HEK293T (cell line): ENCODE results near the gene JAKMIP2.

Source experiments
- CTCF ChIA-PET: fragments of 350-600 bp; formaldehyde crosslinking; extraction: SDS; loops from one replicate; lab custom pipeline; 2021; ENCODE audit warnings: antibody characterized with exemption, inconsistent platforms; lab: Yijun Ruan, JAX
- POLR2A ChIA-PET: fragments of 350-600 bp; formaldehyde crosslinking; extraction: SDS; loops from one replicate; lab custom pipeline; 2020; ENCODE audit warnings: antibody characterized with exemption, inconsistent platforms; lab: Yijun Ruan, JAX
- DNase-seq: peaks from one replicate; pipeline ENCODE4 v3.0.0; 2012; ENCODE audit warnings: mixed read lengths; ENCODE audit errors: extremely low spot score
- ARNT ChIP-seq: fragments of 450-650 bp; IDR thresholded peaks from 2 replicates; pipeline ENCODE4 v1.6.1; 2017; ENCODE audit warnings: mild to moderate bottlenecking
- BHLHE40 ChIP-seq: fragments of 450-650 bp; IDR thresholded peaks from 2 replicates; pipeline ENCODE4 v1.6.1; 2016; ENCODE audit warnings: mild to moderate bottlenecking, moderate library complexity, borderline replicate concordance
- CTBP1 ChIP-seq: fragments of 450-650 bp; IDR thresholded peaks from 2 replicates; pipeline ENCODE4 v1.6.1; 2016; ENCODE audit warnings: borderline replicate concordance
- ELF4 ChIP-seq: fragments of 450-650 bp; IDR thresholded peaks from 2 replicates; pipeline ENCODE4 v1.6.1; 2017; ENCODE audit warnings: antibody characterized with exemption
- FOXA1 ChIP-seq: fragments of 450-650 bp; IDR thresholded peaks from 2 replicates; pipeline ENCODE4 v1.6.1; 2016; ENCODE audit warnings: mild to moderate bottlenecking
- FOXK2 ChIP-seq: fragments of 450-650 bp; IDR thresholded peaks from 2 replicates; pipeline ENCODE4 v1.6.1; 2016; ENCODE audit warnings: mild to moderate bottlenecking
- FOXM1 ChIP-seq: fragments of 450-650 bp; IDR thresholded peaks from 2 replicates; pipeline ENCODE4 v1.6.1; 2017; ENCODE audit warnings: mild to moderate bottlenecking, borderline replicate concordance
- HDGF ChIP-seq: fragments of 450-650 bp; IDR thresholded peaks from 2 replicates; pipeline ENCODE4 v1.6.1; 2017; ENCODE audit warnings: antibody characterized with exemption, borderline replicate concordance
- L3MBTL2 ChIP-seq: fragments of 450-650 bp; conservative IDR thresholded peaks from 2 replicates; pipeline ENCODE4 v1.6.1; 2016; ENCODE audit warnings: mild to moderate bottlenecking
- LEF1 ChIP-seq: fragments of 450-650 bp; IDR thresholded peaks from 2 replicates; pipeline ENCODE4 v1.6.1; 2017; ENCODE audit warnings: mild to moderate bottlenecking, borderline replicate concordance
- NFRKB ChIP-seq: fragments of 450-650 bp; IDR thresholded peaks from 2 replicates; pipeline ENCODE4 v1.6.1; 2016; ENCODE audit warnings: mild to moderate bottlenecking, moderate library complexity
- SP1 ChIP-seq: fragments of 450-650 bp; IDR thresholded peaks from 2 replicates; pipeline ENCODE4 v1.6.1; 2017
- SUZ12 ChIP-seq: fragments of 450-650 bp; IDR thresholded peaks from 2 replicates; pipeline ENCODE4 v1.6.1; 2016; ENCODE audit warnings: mild to moderate bottlenecking
- TARDBP ChIP-seq: fragments of 450-650 bp; IDR thresholded peaks from 2 replicates; pipeline ENCODE4 v1.6.1; 2016
- ZNF384 ChIP-seq: fragments of 450-650 bp; IDR thresholded peaks from 2 replicates; pipeline ENCODE4 v1.6.1; 2016
- TF ChIP-seq, protein P1 (sequence below): fragments of 450-650 bp; IDR thresholded peaks from 2 replicates; pipeline ENCODE4 v1.6.1; 2016

Gene JAKMIP2

DNA sequence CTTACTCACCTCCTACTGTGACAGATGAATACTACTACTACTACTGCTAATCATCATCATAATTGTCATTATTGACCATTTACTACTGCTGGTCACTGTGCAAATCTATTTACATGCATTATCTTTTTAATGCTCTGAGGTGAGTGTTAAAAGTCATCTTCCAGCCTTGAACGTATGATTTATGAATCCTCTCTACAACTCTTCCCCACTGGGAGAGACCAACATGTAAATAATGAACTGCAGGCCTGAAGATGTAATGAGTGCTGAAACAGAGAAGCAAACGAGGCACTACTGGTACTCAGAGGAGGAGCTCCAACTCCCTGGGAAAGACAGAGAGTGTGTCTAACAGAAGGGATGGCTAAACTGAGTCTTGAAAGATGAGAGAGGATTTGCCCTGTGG, 95.4 kb downstream of the JAKMIP2 start:
- no peak for DNase-seq
- TF ChIP-seq ARNT = no peak
- TF ChIP-seq FOXA1 = no peak
- no peak for TF ChIP-seq TARDBP
- no peak for TF ChIP-seq ZNF384
- TF ChIP-seq ELF4 = no peak
- TF ChIP-seq HDGF = no peak
- TF ChIP-seq SUZ12 = no peak
- TF ChIP-seq NFRKB = no peak
- no peak for TF ChIP-seq L3MBTL2
- TF ChIP-seq LEF1 = no peak
- no peak for TF ChIP-seq BHLHE40
- no peak for TF ChIP-seq FOXM1
- no peak for TF ChIP-seq CTBP1
- no peak for TF ChIP-seq SP1
- TF ChIP-seq FOXK2 = no peak
- TF ChIP-seq, protein P1, sequence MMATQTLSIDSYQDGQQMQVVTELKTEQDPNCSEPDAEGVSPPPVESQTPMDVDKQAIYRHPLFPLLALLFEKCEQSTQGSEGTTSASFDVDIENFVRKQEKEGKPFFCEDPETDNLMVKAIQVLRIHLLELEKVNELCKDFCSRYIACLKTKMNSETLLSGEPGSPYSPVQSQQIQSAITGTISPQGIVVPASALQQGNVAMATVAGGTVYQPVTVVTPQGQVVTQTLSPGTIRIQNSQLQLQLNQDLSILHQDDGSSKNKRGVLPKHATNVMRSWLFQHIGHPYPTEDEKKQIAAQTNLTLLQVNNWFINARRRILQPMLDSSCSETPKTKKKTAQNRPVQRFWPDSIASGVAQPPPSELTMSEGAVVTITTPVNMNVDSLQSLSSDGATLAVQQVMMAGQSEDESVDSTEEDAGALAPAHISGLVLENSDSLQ = no peak
- ChIA-PET POLR2A (no interaction called here), CTCF (interaction anchor here (0.9 kb wide), 1 partner anchor 60 kb away, joined by 7 read pairs; no protein-coding TSS in a partner anchor)

DNA sequence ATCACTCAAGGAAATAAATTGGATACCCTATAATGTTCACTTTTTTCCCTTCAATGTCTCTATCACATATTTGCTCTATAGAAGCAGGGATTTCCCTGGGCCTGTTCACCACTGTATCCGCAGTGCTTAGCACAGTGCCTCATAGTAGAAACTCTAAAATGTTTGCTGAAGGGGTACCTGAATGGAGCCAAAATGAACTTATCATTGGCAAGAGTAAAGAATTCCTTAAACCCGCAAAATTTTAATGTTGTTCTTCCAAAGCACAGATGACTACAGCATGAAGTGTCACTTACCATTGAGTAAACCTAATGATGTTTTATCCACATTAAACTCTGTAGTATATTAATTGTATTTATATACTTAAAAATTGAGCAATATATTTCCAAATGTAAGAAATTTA, 96.1 kb downstream of the JAKMIP2 start:
- POLR2A ChIA-PET = no interaction called here
- DNase-seq = no peak
- CTCF ChIA-PET = no interaction called here
- TF ChIP-seq, protein P1 = no peak
- no peak for TF ChIP-seq FOXK2
- TF ChIP-seq L3MBTL2 = no peak
- TF ChIP-seq ARNT = no peak
- TF ChIP-seq ELF4 = no peak
- no peak for TF ChIP-seq TARDBP
- no peak for TF ChIP-seq NFRKB
- no peak for TF ChIP-seq SP1
- TF ChIP-seq ZNF384 = no peak
- TF ChIP-seq LEF1 = no peak
- TF ChIP-seq HDGF = no peak
- TF ChIP-seq SUZ12 = no peak
- no peak for TF ChIP-seq FOXA1
- TF ChIP-seq BHLHE40 = no peak
- TF ChIP-seq CTBP1 = no peak
- TF ChIP-seq FOXM1 = no peak

DNA sequence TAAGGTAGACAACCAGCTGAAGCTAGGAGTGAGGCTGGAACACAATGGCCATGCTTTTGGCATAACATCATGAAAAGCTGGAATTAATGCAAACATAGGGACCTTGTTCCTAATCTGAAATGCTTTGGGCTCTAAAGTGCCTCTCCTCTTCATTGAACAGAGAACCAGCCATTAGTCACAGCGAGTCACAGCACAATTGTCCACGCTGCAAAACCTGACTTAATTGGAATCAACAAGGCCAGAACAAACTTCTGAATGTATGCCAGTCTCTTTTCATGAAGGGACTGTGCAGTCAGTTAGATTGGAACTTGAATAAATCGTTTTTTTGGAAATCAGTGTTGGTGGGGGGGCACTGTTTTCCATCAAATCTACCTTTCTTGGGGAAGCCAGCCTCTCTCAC, 96.5 kb downstream of the JAKMIP2 start:
- ChIA-PET CTCF (no interaction called here), POLR2A (no interaction called here)
- no peak for TF ChIP-seq SP1
- TF ChIP-seq NFRKB = no peak
- TF ChIP-seq SUZ12 = no peak
- TF ChIP-seq BHLHE40 = no peak
- TF ChIP-seq L3MBTL2 = no peak
- no peak for TF ChIP-seq ZNF384
- no peak for TF ChIP-seq ELF4
- no peak for TF ChIP-seq CTBP1
- no peak for TF ChIP-seq FOXK2
- no peak for TF ChIP-seq LEF1
- TF ChIP-seq FOXA1 = no peak
- no peak for TF ChIP-seq TARDBP
- no peak for DNase-seq

DNA sequence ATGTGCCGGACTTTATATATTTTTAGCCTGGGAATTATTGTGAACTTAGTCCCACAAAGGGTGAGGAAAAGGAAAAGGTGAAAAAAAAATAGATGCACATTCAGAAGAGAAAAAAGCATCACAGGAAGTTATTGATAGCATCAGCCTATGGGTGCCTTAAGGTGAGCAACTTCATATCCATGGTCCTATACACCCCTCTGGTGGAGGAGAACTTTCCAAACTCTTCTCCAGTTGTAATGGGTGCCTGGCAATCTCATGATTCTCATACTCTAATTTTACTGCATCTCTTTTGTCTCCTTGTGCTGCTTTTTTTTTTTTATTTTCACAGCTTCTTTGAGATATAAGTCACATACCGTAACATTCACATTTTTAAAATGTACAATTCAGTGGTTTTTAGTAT, 107.4 kb downstream of the JAKMIP2 start:
- ChIA-PET POLR2A (no interaction called here), CTCF (no interaction called here)
- no peak for TF ChIP-seq ARNT
- TF ChIP-seq FOXA1 = no peak
- TF ChIP-seq TARDBP = no peak
- TF ChIP-seq BHLHE40 = no peak
- TF ChIP-seq CTBP1 = no peak
- TF ChIP-seq ZNF384 = no peak
- TF ChIP-seq LEF1 = no peak
- TF ChIP-seq SP1 = no peak
- no peak for DNase-seq

DNA sequence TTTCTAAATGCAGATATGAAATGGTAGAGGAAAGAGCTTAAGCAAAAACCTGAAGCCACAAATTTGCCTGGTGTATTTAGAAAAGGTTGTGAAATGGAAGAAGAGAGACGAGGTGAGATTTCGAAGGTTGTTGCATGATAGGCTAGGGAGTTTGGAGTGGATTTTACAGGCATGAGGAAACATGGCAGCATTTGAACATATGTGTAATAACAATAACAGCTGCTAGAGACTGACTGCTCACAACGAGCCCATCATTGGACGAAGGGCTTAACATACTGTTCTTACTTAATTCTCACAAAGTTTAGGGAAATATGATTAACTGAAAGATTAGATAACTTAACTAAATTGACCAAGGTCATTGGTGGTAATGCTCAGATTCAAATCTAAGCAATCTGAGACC, 108.1 kb downstream of the JAKMIP2 start:
- no peak for DNase-seq
- TF ChIP-seq SUZ12 = no peak
- TF ChIP-seq ELF4 = no peak
- TF ChIP-seq SP1 = no peak
- no peak for TF ChIP-seq CTBP1
- TF ChIP-seq, protein P1 = no peak
- TF ChIP-seq L3MBTL2 = no peak
- no peak for TF ChIP-seq FOXK2
- TF ChIP-seq ZNF384 = no peak
- TF ChIP-seq HDGF = no peak
- no peak for TF ChIP-seq LEF1
- no peak for TF ChIP-seq FOXA1
- no peak for TF ChIP-seq BHLHE40
- no peak for TF ChIP-seq TARDBP
- ChIA-PET POLR2A (no interaction called here), CTCF (no interaction called here)

DNA sequence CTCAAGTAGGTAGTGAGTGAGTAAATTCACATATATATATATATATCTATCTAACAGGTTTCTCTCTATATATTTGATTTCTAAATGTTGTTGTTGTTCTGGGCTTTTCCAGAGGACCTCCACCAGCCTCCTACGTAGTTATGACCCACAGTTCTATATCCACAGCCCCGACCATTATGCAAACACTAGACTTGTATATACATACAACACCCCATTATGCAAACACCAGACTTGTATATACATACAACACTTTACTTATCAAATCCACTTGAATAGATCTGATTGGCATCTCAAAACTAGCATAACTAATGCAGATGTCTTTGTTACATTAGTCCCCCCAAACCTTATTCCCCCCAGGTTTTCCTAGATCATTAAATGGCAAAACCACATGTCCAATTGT, 108.7 kb downstream of the JAKMIP2 start:
- POLR2A ChIA-PET = no interaction called here
- TF ChIP-seq FOXA1 = no peak
- TF ChIP-seq FOXM1 = no peak
- TF ChIP-seq, protein P1 = no peak
- TF ChIP-seq SP1 = no peak
- no peak for TF ChIP-seq TARDBP
- no peak for TF ChIP-seq NFRKB
- no peak for TF ChIP-seq L3MBTL2
- no peak for TF ChIP-seq ZNF384
- TF ChIP-seq BHLHE40 = no peak
- TF ChIP-seq LEF1 = no peak
- no peak for TF ChIP-seq ELF4
- TF ChIP-seq ARNT = no peak
- TF ChIP-seq HDGF = no peak
- TF ChIP-seq CTBP1 = no peak
- no peak for TF ChIP-seq SUZ12
- TF ChIP-seq FOXK2 = no peak
- CTCF ChIA-PET = no interaction called here
- DNase-seq = no peak
